SK-N-SH (cell line): Measurements from ENCODE around the gene DPH7. TPM values are rescaled to one million over a fixed set of nuclear protein-coding genes. Genes with fewer than 3 reads are reported as not detected.

ENCODE experiments used
- CTCF ChIA-PET: fragments of 300-600, 350-600 bp; formaldehyde crosslinking; extraction: SDS; loops from one replicate; lab custom pipeline; 2021; lab: Yijun Ruan, JAX
- POLR2A ChIA-PET: fragments of 350-600 bp; sonication (Branson Sonifier 250); formaldehyde crosslinking; extraction: SDS; loops from one replicate; lab custom pipeline; 2020; ENCODE audit warnings: antibody characterized with exemption, inconsistent platforms; lab: Yijun Ruan, JAX
- DNase-seq: peaks from one replicate; pipeline ENCODE4 v3.0.0; 2012
- H2AFZ ChIP-seq: fragments of 200-600 bp; sonication (generic); 2 replicates; pipeline ENCODE4 v1.8.1; 2016; ENCODE audit warnings: antibody characterized with exemption, mild to moderate bottlenecking, low read depth
- H3F3A ChIP-seq: fragments of 200-600 bp; sonication (generic); replicated peaks from 2 replicates; pipeline ENCODE3; 2016; ENCODE audit warnings: antibody characterized with exemption, mild to moderate bottlenecking; ENCODE audit not compliant: insufficient read depth
- H3K27ac ChIP-seq, 2 experiments: fragments of 200-500 bp in 1 of 2; fragments of 200-600 bp in 1 of 2; sonication (Bioruptor generic) in 1 of 2; sonication (generic), shearing (Covaris generic) in 1 of 2; 2 replicates each; pipeline versions ENCODE4 v1.5.1 to v1.6.1; 2014 to 2016; ENCODE audit warnings: low read depth in 2 of 2, inconsistent platforms in 1 of 2, low read length in 1 of 2, mild to moderate bottlenecking in 1 of 2, mixed read lengths in 1 of 2
- H3K27me3 ChIP-seq: fragments of 200-600 bp; sonication (generic), shearing (Covaris generic); 2 replicates; pipeline ENCODE4 v1.6.1; 2016; ENCODE audit warnings: mixed run types; ENCODE audit not compliant: insufficient read depth
- H3K36me3 ChIP-seq, 2 experiments: fragments of 200-500 bp in 1 of 2; fragments of 200-600 bp in 1 of 2; sonication (Bioruptor generic) in 1 of 2; sonication (generic) in 1 of 2; replicated peaks in 1 of 2; 2 replicates each; pipeline versions ENCODE3 to v1.5.1; 2014 to 2016; ENCODE audit warnings: low read length in 1 of 2, mild to moderate bottlenecking in 1 of 2; ENCODE audit not compliant: insufficient read depth in 2 of 2, control insufficient read depth in 1 of 2
- H3K4me1 ChIP-seq, 2 experiments: fragments of 200-500 bp in 1 of 2; fragments of 200-600 bp in 1 of 2; sonication (Bioruptor generic) in 1 of 2; sonication (generic), shearing (Covaris generic) in 1 of 2; 2 replicates each; pipeline versions ENCODE4 v1.5.1 to v1.6.1; 2014 to 2016; ENCODE audit warnings: low read depth in 1 of 2, low read length in 1 of 2, mixed run types in 1 of 2; ENCODE audit not compliant: insufficient read depth in 2 of 2, control insufficient read depth in 1 of 2
- H3K4me2 ChIP-seq: fragments of 200-600 bp; sonication (generic), shearing (Covaris generic); 2 replicates; pipeline ENCODE4 v1.6.1; 2017; ENCODE audit warnings: mixed run types
- H3K4me3 ChIP-seq, 2 experiments: fragments of 200-500 bp in 1 of 2; fragments of 200-600 bp in 1 of 2; sonication (Bioruptor generic) in 1 of 2; sonication (generic), shearing (Covaris generic) in 1 of 2; 2 replicates each; pipeline versions ENCODE4 v1.5.1 to v1.8.1; 2014 to 2016; ENCODE audit warnings: low read depth in 2 of 2, inconsistent platforms in 1 of 2, low read length in 1 of 2, mild to moderate bottlenecking in 1 of 2, mixed read lengths in 1 of 2, moderate library complexity in 1 of 2
- H3K79me2 ChIP-seq: fragments of 200-600 bp; sonication (generic); 2 replicates; pipeline ENCODE4 v1.8.1; 2017; ENCODE audit warnings: mild to moderate bottlenecking; ENCODE audit not compliant: insufficient read depth
- H3K9ac ChIP-seq: fragments of 200-600 bp; sonication (generic); 2 replicates; pipeline ENCODE4 v1.6.1; 2017; ENCODE audit warnings: mixed run types
- H3K9me2 ChIP-seq: fragments of 200-600 bp; sonication (generic); 2 replicates; pipeline ENCODE4 v1.6.1; 2017; ENCODE audit warnings: mixed run types
- H3K9me3 ChIP-seq: fragments of 200-600 bp; sonication (generic); 2 replicates; pipeline ENCODE4 v1.6.1; 2017; ENCODE audit warnings: mixed run types, mild to moderate bottlenecking, moderate library complexity
- H4K20me1 ChIP-seq: fragments of 200-600 bp; sonication (generic); 2 replicates; pipeline ENCODE4 v1.6.1; 2017; ENCODE audit warnings: mild to moderate bottlenecking, mixed run types; ENCODE audit not compliant: insufficient read depth
- CHD2 ChIP-seq: fragments of 150-350 bp; IDR thresholded peaks from 2 replicates; pipeline ENCODE4 v1.6.1; 2018; ENCODE audit warnings: low read length; ENCODE audit not compliant: partially characterized antibody
- EP300 ChIP-seq, 2 experiments: IDR thresholded peaks; 2 replicates each; pipeline versions ENCODE4 v1.4.0 to v1.6.1; 2012; ENCODE audit warnings: borderline replicate concordance in 1 of 2, low read depth in 1 of 2, low read length in 1 of 2
- FOXJ3 ChIP-seq: sonication (generic); formaldehyde crosslinking; IDR thresholded peaks from 2 replicates; pipeline ENCODE4 v1.5.1; 2020; ENCODE audit warnings: mild to moderate bottlenecking, missing genetic modification reagents
- FOXM1 ChIP-seq: IDR thresholded peaks from 2 replicates; pipeline ENCODE4 v1.4.0; 2012; ENCODE audit warnings: low read depth, mild to moderate bottlenecking
- IRF3 ChIP-seq: fragments of 150-350 bp; IDR thresholded peaks from 2 replicates; pipeline ENCODE4 v1.6.1; 2016; ENCODE audit warnings: mild to moderate bottlenecking, low read depth, low read length
- PBX3 ChIP-seq: IDR thresholded peaks from 2 replicates; pipeline ENCODE4; 2012
- RAD21 ChIP-seq: IDR thresholded peaks from 2 replicates; pipeline ENCODE4 v1.6.1; 2012; ENCODE audit warnings: mild to moderate bottlenecking, low read length
- REST ChIP-seq: IDR thresholded peaks from 2 replicates; pipeline ENCODE4 v1.6.1; 2012; ENCODE audit warnings: mild to moderate bottlenecking, low read depth, low read length, moderate library complexity
- SIN3A ChIP-seq: IDR thresholded peaks from 2 replicates; pipeline ENCODE4 v1.6.1; 2012; ENCODE audit warnings: low read depth, mild to moderate bottlenecking, low read length, moderate library complexity, borderline replicate concordance
- TCF12 ChIP-seq: IDR thresholded peaks from 2 replicates; pipeline ENCODE4 v1.4.0; 2012
- WGBS: methylation state at CpG from one replicate; pipeline ENCODE4 v1.1.6; 2017; ENCODE audit warnings: low lambda C conversion rate; 5-methylcytosine and 5-hydroxymethylcytosine counted together
- polyA plus RNA-seq, 3 experiments: library from polyadenylated mRNA; depleted of rRNA; stranded (reverse); fragments of >200 nt; gene quantifications; 2 replicates each; pipeline ENCODE4 v1.2.3, GENCODE V29; 2012
- TF ChIP-seq, protein P1 (sequence below): IDR thresholded peaks from 2 replicates; pipeline ENCODE4 v1.4.0; 2012; ENCODE audit warnings: low read depth, borderline replicate concordance
- TF ChIP-seq, protein P2 (sequence below): fragments of 150-350 bp; IDR thresholded peaks from 2 replicates; pipeline ENCODE4 v1.6.1; 2017; ENCODE audit warnings: antibody characterized with exemption, low read length, low read depth, borderline replicate concordance
- TF ChIP-seq, protein P3 (sequence below): IDR thresholded peaks from 2 replicates; pipeline ENCODE4 v1.4.0; 2012; ENCODE audit warnings: low read depth, borderline replicate concordance

DPH7 gene
- polyA plus RNA-seq, 1 of the 3 experiments (the other 2 are of a cell fraction) = 59.9 TPM

- TF ChIP-seq, protein P1, sequence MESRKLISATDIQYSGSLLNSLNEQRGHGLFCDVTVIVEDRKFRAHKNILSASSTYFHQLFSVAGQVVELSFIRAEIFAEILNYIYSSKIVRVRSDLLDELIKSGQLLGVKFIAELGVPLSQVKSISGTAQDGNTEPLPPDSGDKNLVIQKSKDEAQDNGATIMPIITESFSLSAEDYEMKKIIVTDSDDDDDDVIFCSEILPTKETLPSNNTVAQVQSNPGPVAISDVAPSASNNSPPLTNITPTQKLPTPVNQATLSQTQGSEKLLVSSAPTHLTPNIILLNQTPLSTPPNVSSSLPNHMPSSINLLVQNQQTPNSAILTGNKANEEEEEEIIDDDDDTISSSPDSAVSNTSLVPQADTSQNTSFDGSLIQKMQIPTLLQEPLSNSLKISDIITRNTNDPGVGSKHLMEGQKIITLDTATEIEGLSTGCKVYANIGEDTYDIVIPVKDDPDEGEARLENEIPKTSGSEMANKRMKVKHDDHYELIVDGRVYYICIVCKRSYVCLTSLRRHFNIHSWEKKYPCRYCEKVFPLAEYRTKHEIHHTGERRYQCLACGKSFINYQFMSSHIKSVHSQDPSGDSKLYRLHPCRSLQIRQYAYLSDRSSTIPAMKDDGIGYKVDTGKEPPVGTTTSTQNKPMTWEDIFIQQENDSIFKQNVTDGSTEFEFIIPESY = no peak
- TF ChIP-seq IRF3 (no peak), SIN3A (no peak), FOXM1 (no peak)
Observed at GRCh38 chr9:137583957-137584356, 5.2 kb upstream of the DPH7 start (continued).

DNA sequence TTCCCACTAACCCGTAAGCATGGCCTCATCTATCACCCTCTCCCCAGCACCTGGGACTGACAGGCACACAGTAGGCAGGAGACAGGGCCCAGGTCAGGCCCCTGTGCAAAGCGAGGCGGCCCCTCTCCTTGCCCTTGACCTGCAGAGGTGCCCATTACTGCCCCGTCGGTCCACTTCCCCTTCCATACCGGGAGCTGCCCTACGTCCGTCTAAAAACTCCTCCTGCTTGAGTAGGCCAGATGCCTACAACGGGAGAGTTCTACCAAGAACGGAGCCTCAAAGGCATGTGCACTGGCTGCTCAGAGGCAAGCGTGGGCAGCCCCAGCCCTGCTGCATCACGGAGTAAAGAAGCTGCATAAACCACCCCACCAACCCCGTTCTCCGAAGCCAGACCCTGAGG, 4.6 kb upstream of the DPH7 start:
- no peak overlapping the region for H2AFZ ChIP-seq
- ChIA-PET CTCF (no interaction called here), POLR2A (no interaction called here)
- H3K9me2 ChIP-seq = no peaks in the 10 kb centered on the region
- H3K36me3 ChIP-seq = peaks cover 7 to 69% of the 10 kb centered on the region in 2 experiments
- H3F3A ChIP-seq = peaks cover 3% of the 10 kb centered on the region
- H3K4me1 ChIP-seq = peaks cover 0 to 4% of the 10 kb centered on the region in 2 experiments; a peak in 1 of 4 replicates
- no peaks in the 10 kb centered on the region for H3K9me3 ChIP-seq
- WGBS = 93% methylated on average over 11 of the region's 14 CpGs
- no peak overlapping the region for H3K4me3 ChIP-seq
- TF ChIP-seq, protein P2, sequence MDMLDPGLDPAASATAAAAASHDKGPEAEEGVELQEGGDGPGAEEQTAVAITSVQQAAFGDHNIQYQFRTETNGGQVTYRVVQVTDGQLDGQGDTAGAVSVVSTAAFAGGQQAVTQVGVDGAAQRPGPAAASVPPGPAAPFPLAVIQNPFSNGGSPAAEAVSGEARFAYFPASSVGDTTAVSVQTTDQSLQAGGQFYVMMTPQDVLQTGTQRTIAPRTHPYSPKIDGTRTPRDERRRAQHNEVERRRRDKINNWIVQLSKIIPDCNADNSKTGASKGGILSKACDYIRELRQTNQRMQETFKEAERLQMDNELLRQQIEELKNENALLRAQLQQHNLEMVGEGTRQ = no peak
- TF ChIP-seq TCF12 = no peak
- no peak for TF ChIP-seq RAD21
- no peak for TF ChIP-seq PBX3
- no peak for TF ChIP-seq CHD2
- TF ChIP-seq REST = no peak
- TF ChIP-seq EP300 (IDR thresholded peaks at IDR 0.05; ENCODE audit: borderline replicate concordance in 1 of 2, low read depth in 1 of 2, low read length in 1 of 2) = no peak
- TF ChIP-seq FOXJ3 (CRISPR knock-in tag) = no peak
- TF ChIP-seq, protein P3, sequence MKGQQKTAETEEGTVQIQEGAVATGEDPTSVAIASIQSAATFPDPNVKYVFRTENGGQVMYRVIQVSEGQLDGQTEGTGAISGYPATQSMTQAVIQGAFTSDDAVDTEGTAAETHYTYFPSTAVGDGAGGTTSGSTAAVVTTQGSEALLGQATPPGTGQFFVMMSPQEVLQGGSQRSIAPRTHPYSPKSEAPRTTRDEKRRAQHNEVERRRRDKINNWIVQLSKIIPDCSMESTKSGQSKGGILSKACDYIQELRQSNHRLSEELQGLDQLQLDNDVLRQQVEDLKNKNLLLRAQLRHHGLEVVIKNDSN = no peak
- peaks cover 9% of the 10 kb centered on the region for H3K79me2 ChIP-seq
- no peak for DNase-seq
- H4K20me1 ChIP-seq = peaks cover 8% of the 10 kb centered on the region; the same call in 1 of the 2 replicates
- H3K4me2 ChIP-seq = no peak overlapping the region
- no peak overlapping the region for H3K27ac ChIP-seq
- H3K9ac ChIP-seq = no peak overlapping the region
- no peaks in the 10 kb centered on the region for H3K27me3 ChIP-seq
